Neural progenitor cell (in vitro differentiated cells): ENCODE data around the gene WDR62. TPM values are rescaled to one million over a fixed set of nuclear protein-coding genes. Genes with fewer than 3 reads are reported as not detected.

Experiments used
- DNase-seq: peaks from one replicate; pipeline ENCODE4 v3.0.0-alpha.2; 2016; ENCODE audit warnings: low spot score
- H2AFZ ChIP-seq: fragments of 200-600 bp; sonication (generic); replicated peaks from 2 replicates; pipeline ENCODE4 v1.6.1; 2016; ENCODE audit warnings: antibody characterized with exemption
- H3F3A ChIP-seq: fragments of 200-600 bp; sonication (generic); 2 replicates; pipeline ENCODE4 v1.6.1; 2016; ENCODE audit warnings: antibody characterized with exemption, low read depth
- H3K27ac ChIP-seq: fragments of 200-600 bp; sonication (generic); 2 replicates; pipeline ENCODE4 v1.5.1; 2016; ENCODE audit warnings: mild to moderate bottlenecking
- H3K27me3 ChIP-seq: fragments of 200-600 bp; sonication (generic); 2 replicates; pipeline ENCODE4 v1.6.1; 2016; ENCODE audit warnings: mild to moderate bottlenecking, moderate library complexity
- H3K36me3 ChIP-seq: fragments of 200-600 bp; sonication (generic); 2 replicates; pipeline ENCODE4 v1.5.1; 2016
- H3K4me1 ChIP-seq: fragments of 200-600 bp; sonication (generic); 2 replicates; pipeline ENCODE4 v1.6.1; 2016; ENCODE audit warnings: mixed run types
- H3K4me2 ChIP-seq: fragments of 200-600 bp; sonication (generic); 2 replicates; pipeline ENCODE4 v1.6.1; 2016
- H3K4me3 ChIP-seq: fragments of 200-600 bp; sonication (generic); 2 replicates; pipeline ENCODE4 v1.5.1; 2016
- H3K79me2 ChIP-seq: fragments of 200-600 bp; sonication (generic); 2 replicates; pipeline ENCODE4 v1.6.1; 2016; ENCODE audit warnings: low read depth
- H3K9ac ChIP-seq: fragments of 200-600 bp; sonication (generic); 2 replicates; pipeline ENCODE4 v1.6.1; 2016
- H3K9me3 ChIP-seq: fragments of 200-600 bp; sonication (generic); 2 replicates; pipeline ENCODE4 v1.5.1; 2016; ENCODE audit warnings: low read depth
- H4K20me1 ChIP-seq: fragments of 200-600 bp; sonication (generic); 2 replicates; pipeline ENCODE4 v1.6.1; 2016; ENCODE audit warnings: low read depth
- H3K27ac Mint-ChIP-seq: 3 replicates; pipeline ENCODE4 v1.8.0; 2021; ENCODE audit warnings: mixed read lengths
- H3K27me3 Mint-ChIP-seq: 2 replicates; pipeline ENCODE4 v1.8.0; 2022; ENCODE audit warnings: low read depth, mild to moderate bottlenecking, inconsistent platforms, moderate library complexity, mixed read lengths; ENCODE audit not compliant: insufficient read depth
- H3K36me3 Mint-ChIP-seq: 3 replicates; pipeline ENCODE4 v1.8.0; 2021; ENCODE audit warnings: mixed read lengths
- H3K4me1 Mint-ChIP-seq: 3 replicates; pipeline ENCODE4 v1.8.0; 2021; ENCODE audit warnings: mixed read lengths
- H3K4me3 Mint-ChIP-seq: 3 replicates; pipeline ENCODE4 v1.8.0; 2021; ENCODE audit warnings: mild to moderate bottlenecking, moderate library complexity, mixed read lengths
- H3K9me3 Mint-ChIP-seq: 3 replicates; pipeline ENCODE4 v1.8.0; 2020; ENCODE audit warnings: mixed read lengths
- EZH2 ChIP-seq: fragments of 200-600 bp; sonication (generic); IDR thresholded peaks from 2 replicates; pipeline ENCODE4 v1.6.1; 2017; ENCODE audit warnings: antibody characterized with exemption, mild to moderate bottlenecking, moderate library complexity
- EZH2phosphoT487 ChIP-seq: fragments of 200-600 bp; sonication (generic); IDR thresholded peaks from 2 replicates; pipeline ENCODE4 v1.6.1; 2017; ENCODE audit warnings: antibody characterized with exemption
- total RNA-seq: library from RNA; depleted of rRNA; stranded (reverse); fragments of >200 nt; gene quantifications from 2 replicates; pipeline ENCODE4 v1.2.3, GENCODE V29; 2015; ENCODE audit warnings: low replicate concordance
- TF ChIP-seq, protein P1 (sequence below): fragments of 200-600 bp; sonication (generic); IDR thresholded peaks from 2 replicates; pipeline ENCODE4 v1.5.1; 2017; ENCODE audit warnings: antibody characterized with exemption, mild to moderate bottlenecking

WDR62 gene
- total RNA-seq, 1 donor from 2014 or later: 12.0 TPM

DNA sequence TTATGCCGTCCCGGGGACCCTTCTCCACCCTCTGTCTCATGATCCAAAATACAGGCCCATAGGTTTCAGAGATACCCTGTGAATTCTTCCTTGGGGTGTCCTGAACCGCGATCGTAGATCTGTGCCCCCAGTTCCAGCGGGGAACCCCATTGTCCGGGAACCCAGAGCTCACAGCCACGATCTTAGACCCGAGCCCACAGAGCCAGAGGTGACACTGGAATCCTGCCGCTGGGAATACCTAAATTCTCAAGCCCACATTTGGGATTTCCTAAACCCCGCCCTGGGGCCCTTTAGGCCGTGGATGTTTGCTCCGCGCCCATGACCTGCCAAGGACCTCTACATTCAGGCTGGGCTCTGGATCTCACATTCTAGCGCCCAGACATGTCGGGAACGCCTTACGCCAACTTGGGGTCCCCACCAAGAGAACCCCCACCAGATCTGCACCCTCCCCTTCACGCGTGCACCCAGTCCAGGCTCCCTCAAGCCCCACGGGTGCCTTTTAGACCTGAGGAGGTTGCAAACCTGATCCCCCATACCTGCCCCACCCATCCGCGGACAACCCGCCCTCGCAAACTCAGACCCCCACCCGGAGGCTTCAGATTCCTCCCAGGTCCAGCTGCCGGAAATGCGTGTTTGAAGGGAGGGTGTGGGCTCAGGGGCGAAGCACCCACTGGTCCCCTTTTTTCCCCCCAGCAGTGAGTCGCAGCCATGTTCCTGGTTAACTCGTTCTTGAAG is 85.8 kb downstream of the WDR62 start:
- Mint-ChIP-seq H3K4me3 (peak overlapping the region; percentile 97), H3K27ac (peak overlapping the region; percentile 59), H3K4me1 (peaks cover 13% of the 10 kb centered on the region)

DNA sequence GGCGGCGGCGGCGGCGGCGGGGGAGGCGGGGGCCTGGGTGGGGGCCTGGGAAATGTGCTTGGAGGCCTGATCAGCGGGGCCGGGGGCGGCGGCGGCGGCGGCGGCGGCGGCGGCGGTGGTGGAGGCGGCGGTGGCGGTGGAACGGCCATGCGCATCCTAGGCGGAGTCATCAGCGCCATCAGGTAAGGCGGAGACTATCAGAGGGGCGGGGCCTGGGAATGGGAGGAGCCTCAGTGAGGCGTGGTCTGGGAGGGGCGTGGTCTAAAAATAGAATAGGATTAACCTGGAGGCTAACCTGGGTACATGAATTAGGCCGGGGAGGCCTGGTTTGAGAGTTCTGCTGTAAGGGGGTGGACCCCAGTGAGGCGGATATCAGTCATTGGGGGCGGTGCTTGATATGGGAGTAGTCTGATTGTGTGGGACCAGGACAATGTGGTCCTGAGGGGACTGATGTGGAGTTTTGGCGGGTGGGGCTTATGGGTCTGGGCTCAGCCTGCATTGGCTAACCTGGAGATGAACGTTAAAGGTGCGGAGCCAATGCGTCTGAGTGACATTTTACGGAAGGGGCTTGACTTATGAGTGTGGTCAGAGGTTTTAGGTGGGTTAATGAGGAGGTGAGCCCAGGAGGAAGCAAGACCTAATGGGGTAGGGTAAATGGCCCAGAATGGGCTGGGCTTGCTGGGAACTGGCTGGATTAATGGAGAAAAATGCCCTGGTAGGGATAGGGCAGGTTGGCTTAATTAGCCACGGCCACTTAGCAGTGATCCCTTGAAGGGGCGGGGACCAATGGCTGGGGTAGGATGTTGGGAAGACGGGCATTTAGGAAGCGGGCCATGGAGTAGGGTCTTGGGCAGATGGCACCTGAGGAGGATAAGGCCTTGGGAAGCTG is 86.6 kb downstream of the WDR62 start:
- no peaks in the 10 kb centered on the region for H3K36me3 ChIP-seq
- Mint-ChIP-seq H3K27me3 (peaks cover 9% of the 10 kb centered on the region), H3K36me3 (peaks cover 29% of the 10 kb centered on the region), H3K27ac (peak overlapping the region; percentile 13), H3K9me3 (no peaks in the 10 kb centered on the region), H3K4me1 (peaks cover 13% of the 10 kb centered on the region), H3K4me3 (peak overlapping the region; percentile 97)
- H3K4me1 ChIP-seq: peaks cover 7% of the 10 kb centered on the region
- H3K9ac ChIP-seq: peak overlapping the region; percentile 74
- peak; percentile 92 for DNase-seq
- H4K20me1 ChIP-seq: peaks cover 15% of the 10 kb centered on the region
- H3K27me3 ChIP-seq: no peaks in the 10 kb centered on the region
- H3K27ac ChIP-seq: no peak overlapping the region
- peak overlapping the region; percentile 83 for H3K4me2 ChIP-seq
- TF ChIP-seq EZH2 (no peak), EZH2phosphoT487 (no peak)
- TF ChIP-seq, protein P1, sequence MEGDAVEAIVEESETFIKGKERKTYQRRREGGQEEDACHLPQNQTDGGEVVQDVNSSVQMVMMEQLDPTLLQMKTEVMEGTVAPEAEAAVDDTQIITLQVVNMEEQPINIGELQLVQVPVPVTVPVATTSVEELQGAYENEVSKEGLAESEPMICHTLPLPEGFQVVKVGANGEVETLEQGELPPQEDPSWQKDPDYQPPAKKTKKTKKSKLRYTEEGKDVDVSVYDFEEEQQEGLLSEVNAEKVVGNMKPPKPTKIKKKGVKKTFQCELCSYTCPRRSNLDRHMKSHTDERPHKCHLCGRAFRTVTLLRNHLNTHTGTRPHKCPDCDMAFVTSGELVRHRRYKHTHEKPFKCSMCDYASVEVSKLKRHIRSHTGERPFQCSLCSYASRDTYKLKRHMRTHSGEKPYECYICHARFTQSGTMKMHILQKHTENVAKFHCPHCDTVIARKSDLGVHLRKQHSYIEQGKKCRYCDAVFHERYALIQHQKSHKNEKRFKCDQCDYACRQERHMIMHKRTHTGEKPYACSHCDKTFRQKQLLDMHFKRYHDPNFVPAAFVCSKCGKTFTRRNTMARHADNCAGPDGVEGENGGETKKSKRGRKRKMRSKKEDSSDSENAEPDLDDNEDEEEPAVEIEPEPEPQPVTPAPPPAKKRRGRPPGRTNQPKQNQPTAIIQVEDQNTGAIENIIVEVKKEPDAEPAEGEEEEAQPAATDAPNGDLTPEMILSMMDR: no peak
- H2AFZ ChIP-seq: peak overlapping the region; percentile 15
- H3K79me2 ChIP-seq: peaks cover 20% of the 10 kb centered on the region
- peak overlapping the region; percentile 91 for H3K4me3 ChIP-seq
- peaks cover 13% of the 10 kb centered on the region for H3F3A ChIP-seq
- H3K9me3 ChIP-seq: no peaks in the 10 kb centered on the region

More for the DNA sequence above, 85.8 kb downstream of the WDR62 start:
- peak overlapping the region; percentile 63 for H3K27ac ChIP-seq
- H3K36me3 ChIP-seq: no peaks in the 10 kb centered on the region
- peak overlapping the region; percentile 83 for H3K4me2 ChIP-seq
- TF ChIP-seq EZH2 (no peak), EZH2phosphoT487 (no peak)
- TF ChIP-seq, protein P1: no peak
- DNase-seq: peak; percentile 73
- H3K4me1 ChIP-seq: peaks cover 7% of the 10 kb centered on the region
- Mint-ChIP-seq H3K36me3 (peaks cover 21% of the 10 kb centered on the region), H3K27me3 (peaks cover 11% of the 10 kb centered on the region), H3K9me3 (no peaks in the 10 kb centered on the region)
- H4K20me1 ChIP-seq: peaks cover 15% of the 10 kb centered on the region
- H2AFZ ChIP-seq: peak overlapping the region; percentile 15
- H3K79me2 ChIP-seq: peaks cover 20% of the 10 kb centered on the region
- no peaks in the 10 kb centered on the region for H3K9me3 ChIP-seq
- H3K27me3 ChIP-seq: no peaks in the 10 kb centered on the region
- H3K9ac ChIP-seq: peak overlapping the region; percentile 74
- H3K4me3 ChIP-seq: peak overlapping the region; percentile 91
- peaks cover 13% of the 10 kb centered on the region for H3F3A ChIP-seq

DNA sequence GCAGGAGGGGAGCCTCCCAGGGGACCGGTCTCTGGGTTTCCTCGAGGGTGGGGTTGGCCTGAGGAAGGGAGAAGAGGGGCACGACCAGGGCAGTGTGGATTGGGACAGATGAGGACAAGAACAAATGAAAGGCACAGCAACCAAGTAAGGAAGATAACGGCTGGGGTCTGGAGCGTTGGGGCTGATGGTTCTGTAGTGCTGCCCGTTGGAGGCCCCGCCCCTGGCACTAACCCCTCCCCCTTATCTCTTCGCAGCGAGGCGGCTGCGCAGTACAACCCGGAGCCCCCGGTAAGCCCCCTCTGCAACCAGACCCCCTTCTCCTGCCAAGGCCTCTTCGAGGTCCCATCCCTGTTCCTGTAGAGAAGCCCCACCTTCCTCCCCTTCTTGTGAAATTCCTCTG is 87.3 kb downstream of the WDR62 start:
- no peak for DNase-seq
- Histone ChIP-seq H3K9me3 (no peaks in the 10 kb centered on the region), H2AFZ (no peak overlapping the region), H3K9ac (no peak overlapping the region), H3K4me1 (peaks cover 7% of the 10 kb centered on the region), H3K27ac (no peak overlapping the region), H4K20me1 (peaks cover 15% of the 10 kb centered on the region), H3K79me2 (peaks cover 20% of the 10 kb centered on the region), H3K27me3 (no peaks in the 10 kb centered on the region), H3K4me2 (peak overlapping the region; percentile 83), H3K36me3 (no peaks in the 10 kb centered on the region), H3F3A (peaks cover 13% of the 10 kb centered on the region), H3K4me3 (peak overlapping the region; percentile 91)
- Mint-ChIP-seq H3K4me3 (peak overlapping the region; percentile 97), H3K27me3 (peaks cover 9% of the 10 kb centered on the region), H3K4me1 (peaks cover 8% of the 10 kb centered on the region), H3K9me3 (no peaks in the 10 kb centered on the region), H3K36me3 (peaks cover 34% of the 10 kb centered on the region), H3K27ac (no peak overlapping the region)
- no peak for TF ChIP-seq EZH2
